IMR-90 (cell line): ENCODE measurements around the gene ZNF488. TPM values are rescaled to one million over a fixed set of nuclear protein-coding genes. Genes with fewer than 3 reads are reported as not detected.

Source experiments
- ATAC-seq: fragments of 200-7000 bp; cut with Tn5 transposase; 2 replicates; pipeline ENCODE4 v1.9.1; 2020; ENCODE audit warnings: low read depth, mild to moderate bottlenecking, moderate library complexity
- BruUV-seq: library from RNA; stranded (reverse); fragments of 400-500 nt; replicated peaks from 2 replicates; lab custom pipeline; 2021; lab: Mats Ljungman, UMichigan
- CTCF ChIA-PET: fragments of 300-600 bp; formaldehyde crosslinking; extraction: SDS; loops from one replicate; lab custom pipeline; 2021; ENCODE audit warnings: antibody characterized with exemption; lab: Yijun Ruan, JAX
- POLR2A ChIA-PET: fragments of 300-600 bp; sonication (Branson Sonifier 250); formaldehyde crosslinking; loops from one replicate; lab custom pipeline; 2022; ENCODE audit warnings: antibody characterized with exemption; ENCODE audit not compliant: unreplicated experiment; lab: Charles Lee
- DNase-seq: peaks from one replicate; pipeline ENCODE4 v3.0.0; 2013
- H2AFZ ChIP-seq: replicated peaks from 2 replicates; pipeline ENCODE3; 2013; ENCODE audit warnings: low read length, mild to moderate bottlenecking; ENCODE audit not compliant: poor library complexity
- H2AK5ac ChIP-seq: 2 replicates; pipeline ENCODE4 v1.6.1; 2013; ENCODE audit warnings: low read depth, low read length, inconsistent platforms
- H2AK9ac ChIP-seq: replicated peaks from 2 replicates; pipeline ENCODE3; 2013; ENCODE audit warnings: mild to moderate bottlenecking, low read depth, low read length, moderate library complexity; ENCODE audit not compliant: poor library complexity
- H2BK120ac ChIP-seq: 2 replicates; pipeline ENCODE4 v1.6.1; 2013; ENCODE audit warnings: low read depth, low read length, inconsistent platforms
- H2BK15ac ChIP-seq: 3 replicates; pipeline ENCODE4 v1.6.1; 2013; ENCODE audit warnings: low read depth, low read length, inconsistent platforms
- H2BK20ac ChIP-seq: 2 replicates; pipeline ENCODE4 v1.6.1; 2013; ENCODE audit warnings: low read depth, mild to moderate bottlenecking, inconsistent platforms, low read length, moderate library complexity
- H2BK5ac ChIP-seq: 2 replicates; pipeline ENCODE4 v1.6.1; 2013; ENCODE audit warnings: mild to moderate bottlenecking, low read depth, low read length, inconsistent platforms; ENCODE audit not compliant: poor library complexity, severe bottlenecking
- H3K14ac ChIP-seq: replicated peaks from 2 replicates; pipeline ENCODE4 v1.6.1; 2013; ENCODE audit warnings: low read depth, low read length, inconsistent platforms
- H3K18ac ChIP-seq: 2 replicates; pipeline ENCODE4 v1.6.1; 2013; ENCODE audit warnings: low read depth, low read length, control low read depth
- H3K23ac ChIP-seq: 2 replicates; pipeline ENCODE4 v1.6.1; 2013; ENCODE audit warnings: low read depth, low read length, inconsistent platforms
- H3K27ac ChIP-seq: 2 replicates; pipeline ENCODE4 v1.5.1; 2013; ENCODE audit warnings: mild to moderate bottlenecking, control low read depth, low read length; ENCODE audit not compliant: insufficient read depth
- H3K27me3 ChIP-seq: 2 replicates; pipeline ENCODE4 v1.6.1; 2013; ENCODE audit warnings: low read length; ENCODE audit not compliant: control insufficient read depth, insufficient read depth
- H3K36me3 ChIP-seq: 2 replicates; pipeline ENCODE4 v1.6.1; 2013; ENCODE audit warnings: low read length, mixed read lengths; ENCODE audit not compliant: control insufficient read depth, insufficient read depth
- H3K4ac ChIP-seq: 2 replicates; pipeline ENCODE4 v1.6.1; 2013; ENCODE audit warnings: low read depth, low read length, inconsistent platforms
- H3K4me1 ChIP-seq: 2 replicates; pipeline ENCODE4 v1.6.1; 2013; ENCODE audit warnings: low read length, mixed read lengths; ENCODE audit not compliant: control insufficient read depth, insufficient read depth
- H3K4me2 ChIP-seq: 2 replicates; pipeline ENCODE4 v1.6.1; 2013; ENCODE audit warnings: low read depth, mild to moderate bottlenecking, control low read depth, low read length, moderate library complexity
- H3K4me3 ChIP-seq: 2 replicates; pipeline ENCODE4 v1.5.1; 2013; ENCODE audit warnings: low read depth, mild to moderate bottlenecking, control low read depth, low read length, moderate library complexity; ENCODE audit not compliant: insufficient read depth
- H3K56ac ChIP-seq: 2 replicates; pipeline ENCODE4 v1.6.1; 2013; ENCODE audit warnings: low read length, inconsistent platforms; ENCODE audit not compliant: insufficient read depth; ENCODE audit errors: extremely low read depth
- H3K79me1 ChIP-seq, 2 experiments: 2 replicates each; pipeline ENCODE4 v1.6.1; 2013; ENCODE audit warnings: low read length in 2 of 2, inconsistent platforms in 1 of 2, low read depth in 1 of 2
- H3K9ac ChIP-seq: 2 replicates; pipeline ENCODE4 v1.6.1; 2013; ENCODE audit warnings: low read depth, low read length, control low read depth
- H3K9me1 ChIP-seq: 2 replicates; pipeline ENCODE4 v1.6.1; 2013; ENCODE audit warnings: low read length, inconsistent platforms; ENCODE audit not compliant: insufficient read depth
- H3K9me3 ChIP-seq: 2 replicates; pipeline ENCODE4 v1.6.1; 2013; ENCODE audit warnings: low read length; ENCODE audit not compliant: control insufficient read depth, insufficient read depth
- H4K20me1 ChIP-seq: 2 replicates; pipeline ENCODE4 v1.6.1; 2013; ENCODE audit warnings: low read length, inconsistent platforms; ENCODE audit not compliant: insufficient read depth
- H4K5ac ChIP-seq: 2 replicates; pipeline ENCODE4 v1.6.1; 2013; ENCODE audit warnings: mild to moderate bottlenecking, low read depth, low read length, control low read depth
- H4K8ac ChIP-seq, 2 experiments: 2 replicates each; pipeline ENCODE4 v1.6.1; 2013; ENCODE audit warnings: low read depth in 2 of 2, low read length in 2 of 2, control low read depth in 1 of 2, inconsistent platforms in 1 of 2
- H4K91ac ChIP-seq: 2 replicates; pipeline ENCODE4 v1.6.1; 2013; ENCODE audit warnings: low read depth, low read length, inconsistent platforms; ENCODE audit not compliant: insufficient read depth
- ELK1 ChIP-seq: fragments of 150-350 bp; IDR thresholded peaks from 2 replicates; pipeline ENCODE4 v1.6.1; 2016; ENCODE audit warnings: low read depth, mild to moderate bottlenecking, low read length, moderate library complexity, borderline replicate concordance
- MAFK ChIP-seq: IDR thresholded peaks from 2 replicates; pipeline ENCODE4 v1.6.1; 2012; ENCODE audit warnings: low read depth, low read length, improper control_type of control experiment
- MAZ ChIP-seq: IDR thresholded peaks from 2 replicates; pipeline ENCODE4 v1.6.1; 2012; ENCODE audit warnings: low read depth, mild to moderate bottlenecking, low read length, improper control_type of control experiment, moderate library complexity, borderline replicate concordance
- MXI1 ChIP-seq: IDR thresholded peaks from 2 replicates; pipeline ENCODE4 v1.6.1; 2012; ENCODE audit warnings: low read depth, mild to moderate bottlenecking, low read length, moderate library complexity, borderline replicate concordance
- NFE2L2 ChIP-seq: fragments of 150-350 bp; IDR thresholded peaks from 2 replicates; pipeline ENCODE4 v1.6.1; 2016; ENCODE audit warnings: low read depth, mild to moderate bottlenecking, low read length
- RCOR1 ChIP-seq: IDR thresholded peaks from 2 replicates; pipeline ENCODE4 v1.6.1; 2012; ENCODE audit warnings: mild to moderate bottlenecking, low read length, improper control_type of control experiment; ENCODE audit not compliant: insufficient replicate concordance
- SMC3 ChIP-seq: fragments of 150-350 bp; IDR thresholded peaks from 2 replicates; pipeline ENCODE4 v1.6.1; 2016; ENCODE audit warnings: low read depth, mild to moderate bottlenecking, antibody characterized with exemption, low read length, moderate library complexity
- USF2 ChIP-seq: fragments of 150-350 bp; IDR thresholded peaks from 2 replicates; pipeline ENCODE4 v1.6.1; 2017; ENCODE audit warnings: mild to moderate bottlenecking, antibody characterized with exemption, low read length, low read depth
- WGBS, 2 experiments: methylation state at CpG; one replicate each; pipeline versions ENCODE4 v1.1.5 to v1.1.7; 2013; ENCODE audit warnings: missing lambda C conversion rate in 2 of 2; ENCODE audit not compliant: insufficient read length in 1 of 2; ENCODE audit errors: extremely low coverage in 2 of 2; 5-methylcytosine and 5-hydroxymethylcytosine counted together
- dilution Hi-C: fragments of 300-500 bp; cut with HindIII; formaldehyde crosslinking; loops from one replicate; pipeline ENCODE4 v1.14.3; 2018; ENCODE audit warnings: low sequenced_read_pairs; ENCODE audit not compliant: unreplicated experiment
- in situ Hi-C: fragments of 300-500 bp; cut with MboI; formaldehyde crosslinking; loops from 3 replicates; pipeline ENCODE4 v1.14.3; 2019; ENCODE audit warnings: low sequenced_read_pairs, inconsistent platforms, mixed read lengths
- intact Hi-C: fragments of 100-400 bp; cut with micrococcal nuclease; formaldehyde crosslinking; loops from 2 replicates; pipeline ENCODE4 v1.10.0; 2022
- polyA plus RNA-seq, 3 experiments: library from polyadenylated mRNA; depleted of rRNA; stranded (reverse); fragments of >200 nt; gene quantifications; 2 replicates each; pipeline ENCODE4 v1.2.3, GENCODE V29; 2012; ENCODE audit warnings: low replicate concordance in 1 of 3
- total RNA-seq: library from RNA; depleted of rRNA; stranded (reverse); fragments of >200 nt; gene quantifications from 2 replicates; pipeline ENCODE4 v1.2.3, GENCODE V29; 2012

The ZNF488 gene
- total and polyA plus RNA-seq, 2 of the 4 experiments (the other 2 are of a cell fraction): under 0.01 to 0.14 TPM

GRCh38 chr10:47339759-47340607, 44.1 kb downstream of the ZNF488 start:
- Histone ChIP-seq H3K27me3 (peaks cover 13% of the 10 kb centered on the region), H3K4me3 (no peak overlapping the region), H3K14ac (no peak overlapping the region), H3K79me1 (no peaks in the 10 kb centered on the region), H3K9me3 (no peaks in the 10 kb centered on the region), H2AFZ (peak overlapping the region; percentile 46), H2BK120ac (no peak overlapping the region), H4K91ac (no peak overlapping the region), H3K4me2 (no peak overlapping the region), H2AK9ac (peak overlapping the region; percentile 82), H3K9me1 (no peaks in the 10 kb centered on the region), H3K36me3 (no peaks in the 10 kb centered on the region), H2BK20ac (no peak overlapping the region), H3K4ac (no peak overlapping the region), H2AK5ac (no peak overlapping the region), H3K4me1 (peaks cover 1% of the 10 kb centered on the region; the same call in 1 of the 2 replicates), H2BK5ac (no peak overlapping the region), H3K9ac (no peak overlapping the region), H4K20me1 (no peaks in the 10 kb centered on the region), H2BK15ac (no peak overlapping the region), H3K23ac (no peak overlapping the region), H3K18ac (no peak overlapping the region), H3K56ac (no peak overlapping the region), H4K8ac (no peak overlapping the region), H4K5ac (no peak overlapping the region), H3K27ac (no peak overlapping the region)
- WGBS, 2 experiments: 80% methylated on average over 8 of the region's 15 CpGs; no CpG with 5 or more reads in 1 of the 2 experiments
- in situ Hi-C loops (no loop called here), intact Hi-C loops (no loop called here), dilution Hi-C loops (no loop called here)
- BruUV-seq: no TSS peak
- no peak for ATAC-seq
- ChIA-PET CTCF (interaction anchor here (1.0 kb wide), 2 partner anchors 25 to 292 kb away, joined by 3 to 4 read pairs; no protein-coding TSS in a partner anchor), POLR2A (no interaction called here)
- TF ChIP-seq MAZ: no peak
- TF ChIP-seq RCOR1: no peak
- TF ChIP-seq NFE2L2: no peak
- TF ChIP-seq MAFK: no peak
- no peak for TF ChIP-seq SMC3
- no peak for TF ChIP-seq USF2
- no peak for TF ChIP-seq ELK1
- TF ChIP-seq MXI1: no peak
- DNase-seq: no peak
